H1 (cell line): ENCODE results near the gene ARNT2. TPM values are rescaled to one million over a fixed set of nuclear protein-coding genes. Genes with fewer than 3 reads are reported as not detected.

ENCODE experiments used
- CTCF ChIA-PET: fragments of 300-600 bp; sonication (Branson Sonifier 250); formaldehyde crosslinking; loops from one replicate; lab custom pipeline; 2021; ENCODE audit not compliant: partially characterized antibody; lab: Charles Lee
- POLR2A ChIA-PET: fragments of 300-600 bp; sonication (Branson Sonifier 250); formaldehyde crosslinking; loops from one replicate; lab custom pipeline; 2021; ENCODE audit warnings: inconsistent platforms; ENCODE audit not compliant: partially characterized antibody; lab: Charles Lee
- DNase-seq, 2 experiments: peaks; one replicate each; pipeline versions ENCODE4 v3.0.0 to v3.0.0-alpha.2; 2010 to 2022; ENCODE audit warnings: low spot score in 2 of 2, low read depth in 1 of 2, mixed read lengths in 1 of 2
- FAIRE-seq: peaks from 2 replicates; lab custom pipeline; 2011; peaks lifted over from hg19 to GRCh38; lab: Jason Lieb, UNC
- H2AFZ ChIP-seq: 2 replicates; pipeline ENCODE4 v1.8.1; 2012; ENCODE audit warnings: low read length, inconsistent platforms
- H2AK5ac ChIP-seq: 2 replicates; pipeline ENCODE4 v1.6.1; 2013; ENCODE audit warnings: low read depth, low read length
- H2BK120ac ChIP-seq: replicated peaks from 2 replicates; pipeline ENCODE3; 2013; ENCODE audit warnings: low read depth, low read length, inconsistent platforms
- H2BK12ac ChIP-seq: 2 replicates; pipeline ENCODE4 v1.6.1; 2013; ENCODE audit warnings: low read depth, low read length
- H2BK15ac ChIP-seq: 2 replicates; pipeline ENCODE4 v1.6.1; 2013; ENCODE audit warnings: low read length
- H2BK20ac ChIP-seq: 2 replicates; pipeline ENCODE4 v1.6.1; 2013; ENCODE audit warnings: low read length
- H2BK5ac ChIP-seq: 2 replicates; pipeline ENCODE4 v1.6.1; 2013; ENCODE audit warnings: low read depth, low read length
- H3K14ac ChIP-seq: 2 replicates; pipeline ENCODE4 v1.6.1; 2013; ENCODE audit warnings: inconsistent platforms; ENCODE audit not compliant: insufficient read length
- H3K18ac ChIP-seq: 2 replicates; pipeline ENCODE4 v1.6.1; 2013; ENCODE audit warnings: low read length; ENCODE audit errors: extremely low read depth
- H3K23ac ChIP-seq: 2 replicates; pipeline ENCODE4 v1.6.1; 2013; ENCODE audit warnings: inconsistent platforms; ENCODE audit not compliant: insufficient read length
- H3K23me2 ChIP-seq: 2 replicates; pipeline ENCODE4 v1.6.1; 2013; ENCODE audit warnings: low read depth, low read length
- H3K27ac ChIP-seq: 2 replicates; pipeline ENCODE4 v1.6.1; 2011; ENCODE audit warnings: low read depth, low read length, inconsistent platforms
- H3K27me3 ChIP-seq, 4 experiments: replicated peaks in 1 of 4; 1 replicate in 1 of 4; 2 replicates in 3 of 4; pipeline versions ENCODE4 v1.6.1 to v1.8.1; 2011 to 2013; ENCODE audit warnings: low read length in 3 of 4, mild to moderate bottlenecking in 3 of 4, inconsistent platforms in 2 of 4, mixed read lengths in 2 of 4, moderate library complexity in 1 of 4; ENCODE audit not compliant: control insufficient read depth in 3 of 4, insufficient read depth in 3 of 4; ENCODE audit errors: extremely low read depth in 1 of 4
- H3K36me3 ChIP-seq, 4 experiments: 2 replicates each; pipeline versions ENCODE4 v1.6.1 to v1.8.1; 2011 to 2013; ENCODE audit warnings: mild to moderate bottlenecking in 4 of 4, low read length in 3 of 4, moderate library complexity in 2 of 4, control low read depth in 1 of 4, inconsistent platforms in 1 of 4; ENCODE audit not compliant: insufficient read depth in 4 of 4, control insufficient read depth in 2 of 4
- H3K4ac ChIP-seq: replicated peaks from 2 replicates; pipeline ENCODE3; 2013; ENCODE audit warnings: low read length, low read depth, mixed read lengths, inconsistent platforms; ENCODE audit not compliant: insufficient read length
- H3K4me1 ChIP-seq, 4 experiments: replicated peaks in 1 of 4; 1 replicate in 1 of 4; 2 replicates in 3 of 4; pipeline versions ENCODE4 v1.6.1 to v1.8.1; 2011 to 2013; ENCODE audit warnings: low read length in 3 of 4, inconsistent platforms in 2 of 4, mixed read lengths in 1 of 4; ENCODE audit not compliant: insufficient read depth in 4 of 4, control insufficient read depth in 3 of 4
- H3K4me2 ChIP-seq, 2 experiments: 2 replicates each; pipeline versions ENCODE4 v1.6.1 to v1.8.1; 2011 to 2013; ENCODE audit warnings: low read depth in 2 of 2, low read length in 2 of 2, control low read depth in 1 of 2, inconsistent platforms in 1 of 2, mild to moderate bottlenecking in 1 of 2; ENCODE audit not compliant: insufficient read depth in 1 of 2
- H3K4me3 ChIP-seq, 4 experiments: fragments of 200-600, 300-600 bp in 1 of 4; sonication (generic), shearing (Covaris generic), sonication (Bioruptor Twin) in 1 of 4; 2 replicates each; pipeline versions ENCODE4 v1.5.1 to v1.8.1; 2011 to 2016; ENCODE audit warnings: low read length in 4 of 4, low read depth in 3 of 4, control low read depth in 2 of 4, inconsistent platforms in 2 of 4, mild to moderate bottlenecking in 2 of 4, mixed read lengths in 1 of 4, moderate library complexity in 1 of 4; ENCODE audit not compliant: insufficient read depth in 2 of 4; ENCODE audit errors: extremely low read depth in 1 of 4
- H3K56ac ChIP-seq: replicated peaks from 2 replicates; pipeline ENCODE3; 2013; ENCODE audit warnings: low read depth, mild to moderate bottlenecking, mixed read lengths, low read length, inconsistent platforms; ENCODE audit not compliant: insufficient read length
- H3K79me1 ChIP-seq: 2 replicates; pipeline ENCODE4 v1.6.1; 2013; ENCODE audit warnings: low read depth, low read length, control low read depth
- H3K79me2 ChIP-seq, 2 experiments: 2 replicates each; pipeline versions ENCODE4 v1.6.1 to v1.8.1; 2012 to 2013; ENCODE audit warnings: low read length in 2 of 2, mild to moderate bottlenecking in 2 of 2, inconsistent platforms in 1 of 2; ENCODE audit not compliant: insufficient read depth in 2 of 2, control insufficient read depth in 1 of 2
- H3K9ac ChIP-seq, 4 experiments: replicated peaks in 1 of 4; 1 replicate in 1 of 4; 2 replicates in 3 of 4; pipeline versions ENCODE4 v1.6.1 to v1.8.1; 2011 to 2013; ENCODE audit warnings: low read depth in 3 of 4, low read length in 3 of 4, control low read depth in 2 of 4, mild to moderate bottlenecking in 2 of 4, moderate library complexity in 2 of 4, inconsistent platforms in 1 of 4; ENCODE audit errors: extremely low read depth in 1 of 4
- H3K9me3 ChIP-seq, 2 experiments: 2 replicates each; pipeline versions ENCODE4 v1.6.1 to v1.8.1; 2012 to 2013; ENCODE audit warnings: mild to moderate bottlenecking in 2 of 2, moderate library complexity in 2 of 2, control low read depth in 1 of 2, inconsistent platforms in 1 of 2, low read depth in 1 of 2, low read length in 1 of 2, mixed read lengths in 1 of 2; ENCODE audit not compliant: insufficient read depth in 2 of 2
- H4K20me1 ChIP-seq, 2 experiments: replicated peaks in 1 of 2; 2 replicates each; pipeline versions ENCODE3 to v1.8.1; 2011 to 2013; ENCODE audit warnings: inconsistent platforms in 2 of 2, low read length in 2 of 2, mild to moderate bottlenecking in 1 of 2; ENCODE audit not compliant: insufficient read depth in 2 of 2, control insufficient read depth in 1 of 2
- H4K5ac ChIP-seq: 2 replicates; pipeline ENCODE4 v1.6.1; 2013; ENCODE audit warnings: low read length, low read depth, mixed read lengths, inconsistent platforms; ENCODE audit not compliant: insufficient read length
- H4K8ac ChIP-seq: 2 replicates; pipeline ENCODE4 v1.8.0; 2013; ENCODE audit warnings: mild to moderate bottlenecking, moderate library complexity, low read length, inconsistent platforms; ENCODE audit not compliant: insufficient read depth; ENCODE audit errors: extremely low read depth
- H4K91ac ChIP-seq: replicated peaks from 2 replicates; pipeline ENCODE3; 2013; ENCODE audit warnings: low read length, mixed read lengths, inconsistent platforms; ENCODE audit not compliant: insufficient read length
- E2F6 ChIP-seq: IDR thresholded peaks from 2 replicates; pipeline ENCODE4 v1.6.1; 2012; ENCODE audit warnings: inconsistent platforms
- FOSL1 ChIP-seq: IDR thresholded peaks from 2 replicates; pipeline ENCODE4 v1.6.1; 2011; ENCODE audit warnings: mild to moderate bottlenecking, low read depth, low read length, moderate library complexity; ENCODE audit not compliant: insufficient read depth
- HDAC6 ChIP-seq: IDR thresholded peaks from one replicate; pipeline ENCODE4 v1.7.1; 2012; ENCODE audit warnings: low read depth, mild to moderate bottlenecking, inconsistent platforms, low read length, moderate library complexity
- KDM5A ChIP-seq: fragments of 200-600 bp; IDR thresholded peaks from 2 replicates; pipeline ENCODE4 v1.7.1; 2012; ENCODE audit warnings: mild to moderate bottlenecking, low read length, inconsistent platforms, mixed read lengths
- NANOG ChIP-seq: IDR thresholded peaks from 2 replicates; pipeline ENCODE4 v1.6.1; 2011; ENCODE audit warnings: low read length, low read depth, mild to moderate bottlenecking, inconsistent platforms; ENCODE audit not compliant: insufficient read depth, poor library complexity, severe bottlenecking
- SAP30 ChIP-seq: fragments of 300-600 bp; sonication (generic); IDR thresholded peaks from 2 replicates; pipeline ENCODE4 v1.7.1; 2012; ENCODE audit warnings: low read length, moderate library complexity, mild to moderate bottlenecking, inconsistent platforms; ENCODE audit not compliant: insufficient read depth, insufficient replicate concordance
- SP1 ChIP-seq: IDR thresholded peaks from 2 replicates; pipeline ENCODE4 v1.6.1; 2011; ENCODE audit warnings: low read depth, low read length
- TAF1 ChIP-seq: IDR thresholded peaks from 2 replicates; pipeline ENCODE4 v1.6.1; 2011; ENCODE audit warnings: mild to moderate bottlenecking, low read depth, low read length
- TAF7 ChIP-seq: optimal IDR thresholded peaks from 2 replicates; pipeline ENCODE3; 2011; ENCODE audit warnings: low read depth, mild to moderate bottlenecking, inconsistent platforms, low read length, moderate library complexity, borderline replicate concordance
- TBP ChIP-seq: IDR thresholded peaks from 2 replicates; pipeline ENCODE4 v1.6.1; 2011; ENCODE audit warnings: low read depth, low read length, improper control_type of control experiment
- YY1 ChIP-seq: IDR thresholded peaks from 2 replicates; pipeline ENCODE4 v1.6.1; 2011; ENCODE audit warnings: low read depth, mild to moderate bottlenecking, low read length
- WGBS, 2 experiments: shearing (Covaris generic) in 1 of 2; methylation state at CpG; one replicate each; pipeline versions ENCODE4 v1.1.6 to v1.1.7; 2013 to 2015; ENCODE audit warnings: low lambda C conversion rate in 2 of 2, mixed read lengths in 2 of 2, inconsistent platforms in 1 of 2, low coverage in 1 of 2, missing lambda C conversion rate in 1 of 2; ENCODE audit not compliant: insufficient replicate concordance in 2 of 2, insufficient coverage in 1 of 2, insufficient read length in 1 of 2; ENCODE audit errors: extremely low coverage in 1 of 2, missing lambda C conversion rate in 1 of 2; 5-methylcytosine and 5-hydroxymethylcytosine counted together
- polyA plus RNA-seq, 7 experiments: library from polyadenylated mRNA; depleted of rRNA in 3 of 7; stranded (reverse) in 5 of 7; unstranded in 2 of 7; fragments of >200 nt in 5 of 7; fragments of 200-250 nt in 2 of 7; gene quantifications; 1 replicate in 5 of 7; 2 replicates in 1 of 7; 4 replicates in 1 of 7; pipeline versions ENCODE4 v1.2.1 to v1.2.3, GENCODE V29; 2011 to 2013; ENCODE audit warnings: missing spikeins in 2 of 7, mixed read lengths in 2 of 7
- total RNA-seq: library from RNA; stranded (reverse); fragmentation: NEBNext Ultra II Directional; extraction: Animal tissue kit (Norgen Biotek cat#: 25700); gene quantifications from 2 replicates; pipeline ENCODE4 v1.2.1, GENCODE V29; 2021

ARNT2 gene
- total and polyA plus RNA-seq, 2 of the 8 experiments (the other 6 are each of a cell fraction or from before 2014, with no cell fraction given): 9.5 to 14.6 TPM

GRCh38 chr15:80423215-80423614 is 19.0 kb downstream of the ARNT2 start:
- H3K23ac ChIP-seq: no peak overlapping the region
- 91% methylated on average over 4 of the region's 4 CpGs; no CpG with 5 or more reads in 1 of the 2 experiments for WGBS, 2 experiments
- peaks cover 5% of the 10 kb centered on the region; the same call in 1 of the 2 replicates for H3K79me1 ChIP-seq
- DNase-seq (no peak), FAIRE-seq (no peak)
- H3K27ac ChIP-seq: no peak overlapping the region
- no peak overlapping the region for H2BK15ac ChIP-seq
- H3K56ac ChIP-seq: no peak overlapping the region
- H3K9ac ChIP-seq: no peak overlapping the region
- no peak overlapping the region for H4K5ac ChIP-seq
- no peak overlapping the region for H3K4me2 ChIP-seq
- no peak overlapping the region for H3K4ac ChIP-seq
- H3K14ac ChIP-seq: no peak overlapping the region
- H4K91ac ChIP-seq: no peak overlapping the region
- H2BK12ac ChIP-seq: no peak overlapping the region
- no peak overlapping the region for H3K4me3 ChIP-seq
- no peaks in the 10 kb centered on the region; a peak in 1 of 7 replicates for H3K4me1 ChIP-seq
- ChIA-PET CTCF (no interaction called here), POLR2A (interaction anchor here (0.9 kb wide), 1 partner anchor 9 kb away, joined by 3 read pairs; no protein-coding TSS in a partner anchor)
- H3K36me3 ChIP-seq: no peaks in the 10 kb centered on the region
- no peak overlapping the region for H2BK120ac ChIP-seq
- H2BK5ac ChIP-seq: no peak overlapping the region
- H3K9me3 ChIP-seq: no peaks in the 10 kb centered on the region
- no peaks in the 10 kb centered on the region for H3K79me2 ChIP-seq
- H2BK20ac ChIP-seq: no peak overlapping the region
- no peak overlapping the region for H2AK5ac ChIP-seq
- no peak overlapping the region for H4K8ac ChIP-seq
- no peaks in the 10 kb centered on the region for H3K27me3 ChIP-seq
- no peak overlapping the region for H3K18ac ChIP-seq
- no peaks in the 10 kb centered on the region for H4K20me1 ChIP-seq
- H2AFZ ChIP-seq: no peak overlapping the region
- H3K23me2 ChIP-seq: no peaks in the 10 kb centered on the region
- TF ChIP-seq TAF1 (no peak), SP1 (no peak), HDAC6 (no peak), TAF7 (no peak), E2F6 (no peak), TBP (no peak), SAP30 (no peak), YY1 (no peak), NANOG (no peak), KDM5A (no peak), FOSL1 (no peak)
